Thyroid gland (tissue), 4 donors: ENCODE measurements around the gene STMND1.

Source experiments
- POLR2A ChIP-seq, 2 donors: fragments of 450-650 bp; IDR thresholded peaks; one replicate each; pipeline ENCODE4 v1.6.1; 2017; ENCODE audit warnings: antibody characterized with exemption in 2 of 2, mild to moderate bottlenecking in 2 of 2, moderate library complexity in 1 of 2
- TF ChIP-seq, protein P1 (sequence below), 6 experiments: fragments of 200-600 bp in 3 of 6; fragments of 450-650 bp in 3 of 6; sonication (generic) in 3 of 6; IDR thresholded peaks; one replicate each; pipeline ENCODE4 v1.5.1; 2016 to 2019; ENCODE audit warnings: antibody characterized with exemption in 6 of 6, mild to moderate bottlenecking in 2 of 6, inconsistent platforms in 1 of 6, moderate library complexity in 1 of 6

DNA sequence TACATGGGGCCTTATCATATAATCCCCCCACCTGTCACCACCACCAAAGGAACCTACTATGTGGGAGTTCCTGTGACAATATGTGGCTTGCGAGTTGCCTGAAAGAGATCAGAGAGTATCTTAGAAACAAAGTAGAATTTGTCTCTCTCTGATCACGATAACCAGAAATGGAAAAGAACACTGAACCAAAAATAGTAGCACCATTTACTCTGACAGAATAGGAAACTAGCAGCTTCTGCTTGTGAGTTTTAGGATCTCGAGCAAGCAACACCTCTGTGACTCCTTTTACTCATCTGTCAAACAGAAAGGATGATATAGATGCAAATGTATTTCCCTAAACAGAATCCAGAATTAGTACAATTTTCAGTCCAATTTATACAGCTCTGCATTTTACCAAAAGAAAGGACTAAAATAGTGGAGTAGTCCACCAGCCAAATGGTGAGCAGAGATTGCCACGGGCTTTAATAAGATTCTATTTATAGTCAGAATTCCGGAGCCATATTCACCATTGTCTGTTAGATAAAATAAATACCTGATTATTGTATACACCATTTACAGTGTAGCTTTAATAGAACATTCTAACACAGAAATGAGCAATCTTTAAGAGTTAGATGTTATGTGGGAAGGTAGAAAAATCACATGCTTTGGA is 19.9 kb upstream of the STMND1 start:
- no peak for TF ChIP-seq POLR2A (IDR thresholded peaks at IDR 0.05)
- TF ChIP-seq, protein P1, sequence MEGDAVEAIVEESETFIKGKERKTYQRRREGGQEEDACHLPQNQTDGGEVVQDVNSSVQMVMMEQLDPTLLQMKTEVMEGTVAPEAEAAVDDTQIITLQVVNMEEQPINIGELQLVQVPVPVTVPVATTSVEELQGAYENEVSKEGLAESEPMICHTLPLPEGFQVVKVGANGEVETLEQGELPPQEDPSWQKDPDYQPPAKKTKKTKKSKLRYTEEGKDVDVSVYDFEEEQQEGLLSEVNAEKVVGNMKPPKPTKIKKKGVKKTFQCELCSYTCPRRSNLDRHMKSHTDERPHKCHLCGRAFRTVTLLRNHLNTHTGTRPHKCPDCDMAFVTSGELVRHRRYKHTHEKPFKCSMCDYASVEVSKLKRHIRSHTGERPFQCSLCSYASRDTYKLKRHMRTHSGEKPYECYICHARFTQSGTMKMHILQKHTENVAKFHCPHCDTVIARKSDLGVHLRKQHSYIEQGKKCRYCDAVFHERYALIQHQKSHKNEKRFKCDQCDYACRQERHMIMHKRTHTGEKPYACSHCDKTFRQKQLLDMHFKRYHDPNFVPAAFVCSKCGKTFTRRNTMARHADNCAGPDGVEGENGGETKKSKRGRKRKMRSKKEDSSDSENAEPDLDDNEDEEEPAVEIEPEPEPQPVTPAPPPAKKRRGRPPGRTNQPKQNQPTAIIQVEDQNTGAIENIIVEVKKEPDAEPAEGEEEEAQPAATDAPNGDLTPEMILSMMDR (IDR thresholded peaks at IDR 0.05), result no peak
